Neuronal stem cell (in vitro differentiated cells): ENCODE data around the gene ZFAND3.
"Not testable (repeated sequence)": the region's sequence is repeated elsewhere in the genome, so short reads cannot be mapped to it uniquely, and the experiment has no call there.

Experiments
- DNase-seq: peaks from one replicate; pipeline ENCODE4 v3.0.0-alpha.2; 2013; ENCODE audit warnings: low spot score
- H2AFZ ChIP-seq: one replicate; pipeline ENCODE4 v1.6.1; 2013; ENCODE audit warnings: mild to moderate bottlenecking, low read length, inconsistent platforms
- H2AK5ac ChIP-seq: 2 replicates; pipeline ENCODE4 v1.6.1; 2013; ENCODE audit warnings: low read depth, mild to moderate bottlenecking, inconsistent platforms, low read length, moderate library complexity, mixed read lengths
- H2BK120ac ChIP-seq: 2 replicates; pipeline ENCODE4 v1.6.1; 2013; ENCODE audit warnings: low read depth, mild to moderate bottlenecking, inconsistent platforms, low read length, moderate library complexity, mixed read lengths
- H2BK12ac ChIP-seq: one replicate; pipeline ENCODE4 v1.6.1; 2013; ENCODE audit warnings: low read length, inconsistent platforms
- H2BK15ac ChIP-seq: 2 replicates; pipeline ENCODE4 v1.6.1; 2013; ENCODE audit warnings: mild to moderate bottlenecking, low read length, inconsistent platforms, mixed read lengths
- H2BK5ac ChIP-seq: one replicate; pipeline ENCODE4 v1.6.1; 2013; ENCODE audit warnings: inconsistent platforms, mild to moderate bottlenecking, low read length, moderate library complexity
- H3K14ac ChIP-seq: one replicate; pipeline ENCODE4 v1.6.1; 2013; ENCODE audit warnings: low read length, inconsistent platforms
- H3K18ac ChIP-seq: 2 replicates; pipeline ENCODE4 v1.6.1; 2013; ENCODE audit warnings: low read length, inconsistent platforms
- H3K23ac ChIP-seq: 2 replicates; pipeline ENCODE4 v1.6.1; 2013; ENCODE audit warnings: low read depth, mild to moderate bottlenecking, mixed read lengths, low read length, inconsistent platforms; ENCODE audit not compliant: poor library complexity
- H3K27ac ChIP-seq: replicated peaks from 3 replicates; pipeline ENCODE4 v1.5.1; 2013; ENCODE audit warnings: low read length, inconsistent platforms
- H3K27me3 ChIP-seq, 3 experiments: 2 replicates each; pipeline ENCODE4 v1.6.1; 2013; ENCODE audit warnings: low read length in 3 of 3, mild to moderate bottlenecking in 2 of 3, inconsistent platforms in 1 of 3, low read depth in 1 of 3, mixed read lengths in 1 of 3, moderate library complexity in 1 of 3; ENCODE audit not compliant: control insufficient read depth in 3 of 3, insufficient read depth in 3 of 3
- H3K36me3 ChIP-seq, 2 donors: replicated peaks in 1 of 2; 2 replicates each; pipeline ENCODE4 v1.6.1; 2013; ENCODE audit warnings: low read length in 2 of 2; ENCODE audit not compliant: control insufficient read depth in 2 of 2, insufficient read depth in 2 of 2
- H3K4ac ChIP-seq: 2 replicates; pipeline ENCODE4 v1.6.1; 2013; ENCODE audit warnings: inconsistent platforms, mild to moderate bottlenecking, low read length, moderate library complexity
- H3K4me1 ChIP-seq, 2 donors: 1 replicate in 1 of 2; 2 replicates in 1 of 2; pipeline ENCODE4 v1.6.1; 2013; ENCODE audit warnings: low read length in 2 of 2, low read depth in 1 of 2; ENCODE audit not compliant: control insufficient read depth in 2 of 2, insufficient read depth in 1 of 2
- H3K4me2 ChIP-seq: one replicate; pipeline ENCODE4 v1.6.1; 2013; ENCODE audit warnings: mild to moderate bottlenecking, low read length, inconsistent platforms; ENCODE audit not compliant: insufficient read depth, poor library complexity, severe bottlenecking
- H3K4me3 ChIP-seq, 2 donors: 2 replicates each; pipeline ENCODE4 v1.5.1; 2013; ENCODE audit warnings: low read length in 2 of 2, mild to moderate bottlenecking in 2 of 2, inconsistent platforms in 1 of 2, moderate library complexity in 1 of 2
- H3K79me1 ChIP-seq: one replicate; pipeline ENCODE4 v1.6.1; 2013; ENCODE audit warnings: low read depth, mild to moderate bottlenecking, inconsistent platforms, low read length, moderate library complexity
- H3K9ac ChIP-seq: one replicate; pipeline ENCODE4 v1.6.1; 2013; ENCODE audit warnings: mild to moderate bottlenecking, low read depth, low read length, inconsistent platforms; ENCODE audit not compliant: poor library complexity
- H3K9me3 ChIP-seq, 2 donors: replicated peaks in 1 of 2; 2 replicates each; pipeline versions ENCODE3 to v1.6.1; 2013; ENCODE audit warnings: low read length in 2 of 2, mild to moderate bottlenecking in 2 of 2, inconsistent platforms in 1 of 2, low read depth in 1 of 2, mixed read lengths in 1 of 2, moderate library complexity in 1 of 2; ENCODE audit not compliant: control insufficient read depth in 2 of 2, insufficient read depth in 1 of 2
- H4K8ac ChIP-seq: one replicate; pipeline ENCODE4 v1.6.1; 2013; ENCODE audit warnings: low read depth, mild to moderate bottlenecking, inconsistent platforms, low read length, moderate library complexity
- H4K91ac ChIP-seq: one replicate; pipeline ENCODE4 v1.6.1; 2013; ENCODE audit warnings: low read length, low read depth, mild to moderate bottlenecking, inconsistent platforms; ENCODE audit not compliant: poor library complexity
- WGBS, 2 donors: extraction: QIAGEN DNeasy Blood & Tissue Kit; methylation state at CpG; one replicate each; pipeline ENCODE4 v1.1.7; 2013; ENCODE audit warnings: missing lambda C conversion rate in 2 of 2, mixed read lengths in 1 of 2; ENCODE audit not compliant: insufficient read length in 2 of 2, insufficient replicate concordance in 1 of 2; ENCODE audit errors: extremely low coverage in 2 of 2; 5-methylcytosine and 5-hydroxymethylcytosine counted together

The ZFAND3 gene

GRCh38 chr6:38119516-38119915 is 300.0 kb downstream of the ZFAND3 start:
- Histone ChIP-seq H3K4ac (no peak overlapping the region), H3K27ac (no peak overlapping the region), H3K9me3 (no peaks in the 10 kb centered on the region), H3K9ac (no peak overlapping the region), H3K23ac (no peak overlapping the region), H2AFZ (no peak overlapping the region), H3K27me3 (no peaks in the 10 kb centered on the region), H2BK15ac (no peak overlapping the region), H3K4me1 (no peaks in the 10 kb centered on the region), H3K36me3 (peaks cover 4 to 60% of the 10 kb centered on the region in 2 donors), H4K91ac (no peak overlapping the region), H3K14ac (no peak overlapping the region), H2BK120ac (no peak overlapping the region), H2BK12ac (no peak overlapping the region), H2BK5ac (no peak overlapping the region), H3K18ac (no peak overlapping the region), H3K4me2 (no peak overlapping the region), H4K8ac (no peak overlapping the region), H2AK5ac (no peak overlapping the region), H3K4me3 (no peak overlapping the region), H3K79me1 (no peaks in the 10 kb centered on the region)
- WGBS, 2 donors: no CpG with 5 or more reads among the region's 6 CpGs
- no peak for DNase-seq

DNA sequence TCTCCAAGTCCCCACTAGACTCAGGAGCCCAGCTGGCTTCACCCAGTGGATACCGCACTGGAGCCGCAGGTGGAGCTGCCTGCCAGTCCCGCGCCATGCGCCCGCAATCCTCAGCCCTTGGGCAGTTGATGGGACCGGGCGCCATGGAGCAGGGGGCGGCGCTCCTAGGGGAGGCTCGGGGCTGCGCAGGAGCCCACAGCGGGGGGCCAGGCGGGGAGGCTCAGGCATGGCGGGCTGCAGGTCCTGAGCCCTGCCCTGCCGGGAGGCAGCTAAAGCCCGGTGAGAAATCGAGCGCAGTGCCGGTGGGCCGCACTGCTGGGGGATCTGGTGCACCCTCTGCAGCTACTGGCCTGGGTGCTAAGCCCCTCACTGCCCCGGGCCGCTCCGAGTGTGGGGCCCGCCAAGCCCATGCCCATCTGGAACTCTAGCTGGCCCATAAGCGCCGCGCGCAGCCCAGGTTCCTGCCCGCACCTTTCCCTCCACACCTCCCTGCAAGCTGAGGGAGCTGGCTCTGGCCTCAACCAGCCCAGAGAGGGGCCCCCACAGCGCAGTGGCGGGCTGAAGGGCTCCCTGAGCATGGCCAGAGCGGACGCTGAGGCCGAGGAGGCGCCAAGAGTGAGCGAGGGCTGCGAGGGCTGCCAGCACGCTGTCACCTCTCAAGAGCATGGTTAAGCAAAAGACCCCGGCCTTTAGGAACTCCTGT is 304.8 kb downstream of the ZFAND3 start:
- not testable (repeated sequence) for H2BK120ac ChIP-seq, H3K27me3 ChIP-seq, H4K91ac ChIP-seq, H3K14ac ChIP-seq, H3K79me1 ChIP-seq, H3K4me2 ChIP-seq, H3K27ac ChIP-seq, H3K4ac ChIP-seq, DNase-seq, H3K18ac ChIP-seq, H2BK12ac ChIP-seq, H2AFZ ChIP-seq, H4K8ac ChIP-seq, H3K4me3 ChIP-seq, H3K4me1 ChIP-seq, H2BK5ac ChIP-seq, H2BK15ac ChIP-seq, H2AK5ac ChIP-seq, H3K23ac ChIP-seq, H3K9ac ChIP-seq
- Histone ChIP-seq H3K9me3 (peaks cover 0 to 10% of the 10 kb centered on the region in 2 donors), H3K36me3 (peaks cover 2 to 38% of the 10 kb centered on the region in 2 donors)
- no CpG with 5 or more reads among the region's 40 CpGs for WGBS, 2 donors

GRCh38 chr6:38127284-38127683 is 307.8 kb downstream of the ZFAND3 start:
- Histone ChIP-seq H3K79me1 (no peaks in the 10 kb centered on the region), H3K4me1 (no peaks in the 10 kb centered on the region), H3K4ac (no peak overlapping the region), H3K14ac (no peak overlapping the region), H3K9me3 (peaks cover 0 to 13% of the 10 kb centered on the region in 2 donors), H2BK120ac (no peak overlapping the region), H2AK5ac (no peak overlapping the region), H3K27me3 (no peaks in the 10 kb centered on the region), H3K27ac (no peak overlapping the region), H3K4me3 (no peak overlapping the region), H3K4me2 (no peak overlapping the region), H3K18ac (no peak overlapping the region), H2BK12ac (no peak overlapping the region), H2BK5ac (no peak overlapping the region), H3K9ac (no peak overlapping the region), H3K36me3 (peaks cover 2 to 17% of the 10 kb centered on the region in 2 donors), H4K8ac (no peak overlapping the region), H2AFZ (no peak overlapping the region), H3K23ac (no peak overlapping the region), H2BK15ac (no peak overlapping the region), H4K91ac (no peak overlapping the region)
- no CpG with 5 or more reads among the region's 4 CpGs for WGBS, 2 donors
- no peak for DNase-seq

DNA sequence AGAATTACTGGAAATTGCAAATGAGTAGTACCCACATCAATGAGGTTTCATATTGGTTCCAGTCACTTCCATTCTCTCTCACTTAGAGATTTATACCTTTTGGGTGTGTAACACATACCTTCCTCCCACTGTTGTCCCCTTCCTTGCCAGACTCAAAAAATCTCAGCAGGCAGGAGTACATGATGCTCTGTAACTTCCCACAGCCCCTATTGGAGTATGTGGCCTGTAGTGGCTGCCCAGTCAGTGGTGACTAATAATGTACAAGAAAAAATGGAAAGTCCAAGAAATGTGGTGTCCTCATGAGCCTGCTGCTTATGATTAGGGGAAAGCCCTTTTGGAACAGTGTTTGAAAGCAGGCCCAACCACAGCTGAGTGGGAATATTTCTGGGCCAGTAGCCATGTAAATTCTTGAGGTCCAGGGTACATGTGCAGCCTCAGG is 312.0 kb downstream of the ZFAND3 start:
- no peak overlapping the region for H3K4me3 ChIP-seq
- H3K9me3 ChIP-seq: peaks cover 0 to 6% of the 10 kb centered on the region in 2 donors
- H3K79me1 ChIP-seq: no peaks in the 10 kb centered on the region

More for the DNA sequence above, 312.0 kb downstream of the ZFAND3 start:
- Histone ChIP-seq H4K8ac (no peak overlapping the region), H3K27ac (no peak overlapping the region), H2AK5ac (no peak overlapping the region), H3K4me2 (no peak overlapping the region), H2BK15ac (no peak overlapping the region), H3K4ac (no peak overlapping the region), H3K4me1 (peaks cover 0 to under 1% of the 10 kb centered on the region in 2 donors), H4K91ac (no peak overlapping the region), H2AFZ (no peak overlapping the region), H3K14ac (no peak overlapping the region), H3K9ac (no peak overlapping the region), H2BK12ac (no peak overlapping the region), H2BK5ac (no peak overlapping the region), H2BK120ac (no peak overlapping the region), H3K27me3 (no peaks in the 10 kb centered on the region), H3K23ac (no peak overlapping the region), H3K18ac (no peak overlapping the region), H3K36me3 (peaks cover 0 to 6% of the 10 kb centered on the region in 2 donors)
- DNase-seq: no peak
